Thyroid gland (tissue), 4 donors: ENCODE results near the gene PLEKHA1. TPM values are rescaled to one million over a fixed set of nuclear protein-coding genes. Genes with fewer than 3 reads are reported as not detected.

Experiments
- DNase-seq, 2 donors: peaks; one replicate each; pipeline ENCODE4 v3.0.0-alpha.2; 2019
- H3K27ac ChIP-seq, 3 donors: fragments of 200-600 bp; sonication (generic); 1 replicate in 2 of 3; 2 replicates in 1 of 3; pipeline ENCODE4 v1.5.1; 2016 to 2019; ENCODE audit warnings: mild to moderate bottlenecking in 1 of 3, moderate library complexity in 1 of 3
- H3K27me3 ChIP-seq: fragments of 200-600 bp; sonication (generic); one replicate; pipeline ENCODE4 v1.5.1; 2019
- H3K36me3 ChIP-seq, 2 donors: fragments of 200-600 bp; sonication (generic); one replicate each; pipeline ENCODE4 v1.5.1; 2016 to 2019
- H3K4me1 ChIP-seq, 2 donors: fragments of 200-600 bp; sonication (generic); one replicate each; pipeline ENCODE4 v1.5.1; 2017 to 2019
- H3K4me3 ChIP-seq, 3 donors: fragments of 200-600 bp; sonication (generic); replicated peaks in 1 of 3; 1 replicate in 2 of 3; 2 replicates in 1 of 3; pipeline ENCODE4 v1.5.1; 2016; ENCODE audit warnings: mild to moderate bottlenecking in 1 of 3
- H3K9me3 ChIP-seq: fragments of 200-600 bp; sonication (generic); one replicate; pipeline ENCODE4 v1.5.1; 2017
- POLR2A ChIP-seq, 2 donors: fragments of 450-650 bp; IDR thresholded peaks; one replicate each; pipeline ENCODE4 v1.6.1; 2017; ENCODE audit warnings: antibody characterized with exemption in 2 of 2, mild to moderate bottlenecking in 2 of 2, moderate library complexity in 1 of 2
- WGBS, 2 donors: methylation state at CpG; one replicate each; pipeline ENCODE4 v1.1.5; 2017; 5-methylcytosine and 5-hydroxymethylcytosine counted together
- intact Hi-C: fragments of 100-400 bp; cut with DNase I; formaldehyde crosslinking; loops from one replicate; pipeline ENCODE4 v1.15.1; 2023
- total RNA-seq, 4 donors: library from RNA; depleted of rRNA; stranded (reverse); fragments of >200 nt; gene quantifications; one replicate each; pipeline ENCODE4 v1.2.3, GENCODE V29; 2016
- TF ChIP-seq, protein P1 (sequence below), 6 experiments: fragments of 200-600 bp in 3 of 6; fragments of 450-650 bp in 3 of 6; sonication (generic) in 3 of 6; IDR thresholded peaks; one replicate each; pipeline ENCODE4 v1.5.1; 2016 to 2019; ENCODE audit warnings: antibody characterized with exemption in 6 of 6, mild to moderate bottlenecking in 2 of 6, inconsistent platforms in 1 of 6, moderate library complexity in 1 of 6

Gene PLEKHA1
- total RNA-seq, 4 donors from 2014 or later = 39.3 to 50.9 (median 45.6) TPM

DNA sequence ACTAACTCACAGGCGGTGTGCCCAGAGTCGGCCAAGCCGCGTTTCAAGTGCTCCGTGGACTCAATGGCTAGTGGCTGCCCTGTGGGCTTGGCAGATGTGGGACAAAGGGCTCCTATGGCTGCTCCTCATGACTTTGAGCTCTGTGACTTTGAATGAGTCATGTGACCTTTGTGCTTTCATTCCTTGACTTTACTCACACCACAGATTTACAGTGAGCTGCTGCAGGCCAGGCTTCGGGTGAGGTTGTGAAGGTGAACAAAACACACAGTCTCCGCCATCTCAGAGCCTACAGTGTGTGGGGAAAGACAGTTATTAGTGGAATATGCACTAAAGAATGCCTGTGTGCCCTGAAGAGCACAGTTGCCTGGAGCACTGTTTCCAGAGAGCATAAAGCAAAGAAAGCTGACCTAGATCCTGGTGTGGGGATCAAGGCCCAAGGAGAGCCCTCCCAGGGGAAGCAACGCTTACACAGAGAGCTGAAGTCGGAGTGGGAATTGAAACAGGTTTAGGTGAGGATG lies 29.7 kb upstream of the PLEKHA1 start:
- H3K27me3 ChIP-seq = no peaks in the 10 kb centered on the region
- no peak for TF ChIP-seq POLR2A (IDR thresholded peaks at IDR 0.05)
- TF ChIP-seq, protein P1, sequence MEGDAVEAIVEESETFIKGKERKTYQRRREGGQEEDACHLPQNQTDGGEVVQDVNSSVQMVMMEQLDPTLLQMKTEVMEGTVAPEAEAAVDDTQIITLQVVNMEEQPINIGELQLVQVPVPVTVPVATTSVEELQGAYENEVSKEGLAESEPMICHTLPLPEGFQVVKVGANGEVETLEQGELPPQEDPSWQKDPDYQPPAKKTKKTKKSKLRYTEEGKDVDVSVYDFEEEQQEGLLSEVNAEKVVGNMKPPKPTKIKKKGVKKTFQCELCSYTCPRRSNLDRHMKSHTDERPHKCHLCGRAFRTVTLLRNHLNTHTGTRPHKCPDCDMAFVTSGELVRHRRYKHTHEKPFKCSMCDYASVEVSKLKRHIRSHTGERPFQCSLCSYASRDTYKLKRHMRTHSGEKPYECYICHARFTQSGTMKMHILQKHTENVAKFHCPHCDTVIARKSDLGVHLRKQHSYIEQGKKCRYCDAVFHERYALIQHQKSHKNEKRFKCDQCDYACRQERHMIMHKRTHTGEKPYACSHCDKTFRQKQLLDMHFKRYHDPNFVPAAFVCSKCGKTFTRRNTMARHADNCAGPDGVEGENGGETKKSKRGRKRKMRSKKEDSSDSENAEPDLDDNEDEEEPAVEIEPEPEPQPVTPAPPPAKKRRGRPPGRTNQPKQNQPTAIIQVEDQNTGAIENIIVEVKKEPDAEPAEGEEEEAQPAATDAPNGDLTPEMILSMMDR (IDR thresholded peaks at IDR 0.05) = no peak
- intact Hi-C loops = loop anchor here (5.0 to 10.0 kb wide), 3 partner anchors 47 to 220 kb away; partner anchors contain the start of gene DMBT1
- no peaks in the 10 kb centered on the region for H3K9me3 ChIP-seq
- H3K36me3 ChIP-seq = no peaks in the 10 kb centered on the region
- 93% methylated on average over 9 of the region's 9 CpGs for WGBS, 2 donors
- no peak overlapping the region for H3K4me3 ChIP-seq
- H3K27ac ChIP-seq = no peak overlapping the region
- H3K4me1 ChIP-seq = peaks cover 0 to 18% of the 10 kb centered on the region in 2 donors
- no peak for DNase-seq

DNA sequence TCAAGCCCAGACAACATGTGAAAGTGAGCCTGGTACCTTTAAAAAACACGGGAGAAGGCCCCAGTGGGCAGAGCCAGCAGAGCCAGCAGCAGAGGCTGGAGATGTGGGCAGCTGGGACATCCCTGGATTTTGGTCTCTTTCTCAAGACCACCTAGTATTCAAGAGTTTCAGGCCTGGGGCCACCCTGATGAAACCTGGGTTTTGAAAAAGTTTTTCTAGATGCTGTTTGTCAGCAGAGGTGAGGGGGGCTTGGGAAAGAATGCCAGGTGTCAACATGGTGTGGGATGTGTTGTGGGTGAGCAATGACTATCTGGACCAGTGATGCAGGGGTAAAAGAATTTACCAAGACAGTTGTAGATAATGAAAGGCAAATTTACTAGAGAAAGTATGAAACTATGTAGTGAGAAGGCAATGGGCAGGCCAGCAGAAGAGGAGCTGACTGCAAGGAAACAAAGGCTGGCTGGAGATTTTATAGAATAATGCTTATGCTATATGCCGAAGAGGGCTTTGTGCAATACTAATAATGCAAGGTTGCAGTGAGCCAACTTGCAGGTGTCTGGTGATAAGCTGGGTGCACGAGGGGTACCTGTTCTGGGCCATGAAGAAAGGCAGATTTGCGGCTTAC lies 28.1 kb upstream of the PLEKHA1 start:
- Histone ChIP-seq H3K4me3 (no peak overlapping the region), H3K36me3 (no peaks in the 10 kb centered on the region), H3K4me1 (peaks cover 0 to 15% of the 10 kb centered on the region in 2 donors), H3K27me3 (no peaks in the 10 kb centered on the region), H3K27ac (no peak overlapping the region), H3K9me3 (no peaks in the 10 kb centered on the region)
- 92 to 94% methylated on average over 4 of the region's 4 CpGs for WGBS, 2 donors
- TF ChIP-seq, protein P1 (IDR thresholded peaks at IDR 0.05) = no peak
- TF ChIP-seq POLR2A (IDR thresholded peaks at IDR 0.05) = no peak
- no peak for DNase-seq
- intact Hi-C loops = loop anchor here (10.0 kb wide), 1 partner anchor 218 kb away; the partner anchor contains the start of gene DMBT1

DNA sequence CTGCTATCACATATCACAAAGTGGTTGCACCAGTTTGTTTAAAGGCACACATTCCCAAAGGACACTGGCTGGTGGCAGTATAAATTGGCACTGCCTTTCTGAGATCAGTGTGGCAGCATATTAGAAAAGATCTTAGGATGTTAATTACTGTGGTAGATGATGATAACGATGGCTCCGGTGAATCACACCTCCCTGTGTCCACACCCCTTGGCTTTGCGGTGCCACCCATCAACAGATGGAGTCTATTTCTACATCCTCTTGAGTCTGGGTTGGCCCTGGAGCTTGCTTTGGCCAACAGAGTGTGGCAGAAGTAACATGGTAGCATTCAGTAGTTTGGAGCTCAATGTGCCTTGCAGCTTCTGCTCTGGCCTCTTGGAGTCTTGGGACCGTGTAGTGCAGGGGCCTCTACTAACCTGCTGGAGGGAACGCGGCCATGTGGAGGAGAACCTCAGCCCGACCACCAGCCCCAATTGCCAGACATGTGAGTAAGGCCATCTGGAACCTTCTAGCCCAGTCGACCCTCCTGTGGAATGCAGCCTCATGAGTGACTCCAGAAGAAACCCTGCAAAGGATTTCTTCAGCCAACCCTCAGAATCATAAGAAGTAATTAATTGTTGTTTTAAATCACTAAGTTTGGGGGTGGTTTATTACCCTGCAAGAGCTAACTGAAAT lies 27.2 kb upstream of the PLEKHA1 start:
- Histone ChIP-seq H3K27me3 (no peaks in the 10 kb centered on the region), H3K9me3 (no peaks in the 10 kb centered on the region), H3K27ac (no peak overlapping the region), H3K4me1 (peaks cover 0 to 12% of the 10 kb centered on the region in 2 donors), H3K4me3 (no peak overlapping the region), H3K36me3 (no peaks in the 10 kb centered on the region)
- TF ChIP-seq, protein P1 (IDR thresholded peaks at IDR 0.05) = no peak
- TF ChIP-seq POLR2A (IDR thresholded peaks at IDR 0.05) = no peak
- DNase-seq = no peak
- intact Hi-C loops = loop anchor here (10.0 kb wide), 1 partner anchor 217 kb away; the partner anchor contains the start of gene DMBT1
- 92 to 95% methylated on average over 6 to 8 of the region's 8 CpGs for WGBS, 2 donors

DNA sequence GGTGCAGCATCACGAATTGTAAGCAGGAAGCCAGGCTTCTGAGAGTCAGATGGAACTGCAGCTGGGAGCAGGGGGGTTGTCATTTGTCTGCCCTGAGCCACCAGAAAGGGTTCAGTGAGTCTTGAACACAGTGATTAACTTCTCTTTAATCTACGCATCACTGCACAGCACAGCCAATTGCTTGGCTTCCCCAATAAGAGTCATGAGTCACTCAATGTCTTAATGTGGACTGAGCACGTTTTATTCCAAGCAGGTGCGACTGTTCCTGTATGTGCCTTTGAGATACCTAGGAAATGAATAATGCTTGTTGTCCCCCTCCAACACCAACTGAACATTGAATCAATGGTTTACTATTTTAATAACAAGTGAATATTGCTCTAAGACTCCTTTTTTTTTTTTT lies 26.0 kb upstream of the PLEKHA1 start:
- TF ChIP-seq, protein P1 (IDR thresholded peaks at IDR 0.05) = no peak
- TF ChIP-seq POLR2A (IDR thresholded peaks at IDR 0.05) = no peak
- 37 to 46% methylated on average over 4 of the region's 4 CpGs for WGBS, 2 donors
- peaks cover 0 to 12% of the 10 kb centered on the region in 2 donors for H3K4me1 ChIP-seq

More for the DNA sequence above, 26.0 kb upstream of the PLEKHA1 start:
- Histone ChIP-seq H3K27me3 (no peaks in the 10 kb centered on the region), H3K36me3 (no peaks in the 10 kb centered on the region), H3K27ac (no peak overlapping the region), H3K9me3 (no peaks in the 10 kb centered on the region), H3K4me3 (no peak overlapping the region)
- DNase-seq = peak; percentile 55 to 57
- intact Hi-C loops = loop anchor here (10.0 kb wide), 1 partner anchor 216 kb away; the partner anchor contains the start of gene DMBT1
